H1 (cell line): ENCODE results near the gene GDI2. TPM values are rescaled to one million over a fixed set of nuclear protein-coding genes. Genes with fewer than 3 reads are reported as not detected.

ENCODE experiments used
- CTCF ChIA-PET: fragments of 300-600 bp; sonication (Branson Sonifier 250); formaldehyde crosslinking; loops from one replicate; lab custom pipeline; 2021; ENCODE audit not compliant: partially characterized antibody; lab: Charles Lee
- POLR2A ChIA-PET: fragments of 300-600 bp; sonication (Branson Sonifier 250); formaldehyde crosslinking; loops from one replicate; lab custom pipeline; 2021; ENCODE audit warnings: inconsistent platforms; ENCODE audit not compliant: partially characterized antibody; lab: Charles Lee
- DNase-seq, 2 experiments: peaks; one replicate each; pipeline versions ENCODE4 v3.0.0 to v3.0.0-alpha.2; 2010 to 2022; ENCODE audit warnings: low spot score in 2 of 2, low read depth in 1 of 2, mixed read lengths in 1 of 2
- FAIRE-seq: peaks from 2 replicates; lab custom pipeline; 2011; peaks lifted over from hg19 to GRCh38; lab: Jason Lieb, UNC
- H2AFZ ChIP-seq: 2 replicates; pipeline ENCODE4 v1.8.1; 2012; ENCODE audit warnings: low read length, inconsistent platforms
- H2AK5ac ChIP-seq: 2 replicates; pipeline ENCODE4 v1.6.1; 2013; ENCODE audit warnings: low read depth, low read length
- H2BK120ac ChIP-seq: replicated peaks from 2 replicates; pipeline ENCODE3; 2013; ENCODE audit warnings: low read depth, low read length, inconsistent platforms
- H2BK12ac ChIP-seq: 2 replicates; pipeline ENCODE4 v1.6.1; 2013; ENCODE audit warnings: low read depth, low read length
- H2BK15ac ChIP-seq: 2 replicates; pipeline ENCODE4 v1.6.1; 2013; ENCODE audit warnings: low read length
- H2BK20ac ChIP-seq: 2 replicates; pipeline ENCODE4 v1.6.1; 2013; ENCODE audit warnings: low read length
- H2BK5ac ChIP-seq: 2 replicates; pipeline ENCODE4 v1.6.1; 2013; ENCODE audit warnings: low read depth, low read length
- H3K14ac ChIP-seq: 2 replicates; pipeline ENCODE4 v1.6.1; 2013; ENCODE audit warnings: inconsistent platforms; ENCODE audit not compliant: insufficient read length
- H3K18ac ChIP-seq: 2 replicates; pipeline ENCODE4 v1.6.1; 2013; ENCODE audit warnings: low read length; ENCODE audit errors: extremely low read depth
- H3K23ac ChIP-seq: 2 replicates; pipeline ENCODE4 v1.6.1; 2013; ENCODE audit warnings: inconsistent platforms; ENCODE audit not compliant: insufficient read length
- H3K23me2 ChIP-seq: 2 replicates; pipeline ENCODE4 v1.6.1; 2013; ENCODE audit warnings: low read depth, low read length
- H3K27ac ChIP-seq: 2 replicates; pipeline ENCODE4 v1.6.1; 2011; ENCODE audit warnings: low read depth, low read length, inconsistent platforms
- H3K27me3 ChIP-seq, 4 experiments: replicated peaks in 1 of 4; 1 replicate in 1 of 4; 2 replicates in 3 of 4; pipeline versions ENCODE4 v1.6.1 to v1.8.1; 2011 to 2013; ENCODE audit warnings: low read length in 3 of 4, mild to moderate bottlenecking in 3 of 4, inconsistent platforms in 2 of 4, mixed read lengths in 2 of 4, moderate library complexity in 1 of 4; ENCODE audit not compliant: control insufficient read depth in 3 of 4, insufficient read depth in 3 of 4; ENCODE audit errors: extremely low read depth in 1 of 4
- H3K36me3 ChIP-seq, 4 experiments: 2 replicates each; pipeline versions ENCODE4 v1.6.1 to v1.8.1; 2011 to 2013; ENCODE audit warnings: mild to moderate bottlenecking in 4 of 4, low read length in 3 of 4, moderate library complexity in 2 of 4, control low read depth in 1 of 4, inconsistent platforms in 1 of 4; ENCODE audit not compliant: insufficient read depth in 4 of 4, control insufficient read depth in 2 of 4
- H3K4ac ChIP-seq: replicated peaks from 2 replicates; pipeline ENCODE3; 2013; ENCODE audit warnings: low read length, low read depth, mixed read lengths, inconsistent platforms; ENCODE audit not compliant: insufficient read length
- H3K4me1 ChIP-seq, 4 experiments: replicated peaks in 1 of 4; 1 replicate in 1 of 4; 2 replicates in 3 of 4; pipeline versions ENCODE4 v1.6.1 to v1.8.1; 2011 to 2013; ENCODE audit warnings: low read length in 3 of 4, inconsistent platforms in 2 of 4, mixed read lengths in 1 of 4; ENCODE audit not compliant: insufficient read depth in 4 of 4, control insufficient read depth in 3 of 4
- H3K4me2 ChIP-seq, 2 experiments: 2 replicates each; pipeline versions ENCODE4 v1.6.1 to v1.8.1; 2011 to 2013; ENCODE audit warnings: low read depth in 2 of 2, low read length in 2 of 2, control low read depth in 1 of 2, inconsistent platforms in 1 of 2, mild to moderate bottlenecking in 1 of 2; ENCODE audit not compliant: insufficient read depth in 1 of 2
- H3K4me3 ChIP-seq, 4 experiments: fragments of 200-600, 300-600 bp in 1 of 4; sonication (generic), shearing (Covaris generic), sonication (Bioruptor Twin) in 1 of 4; 2 replicates each; pipeline versions ENCODE4 v1.5.1 to v1.8.1; 2011 to 2016; ENCODE audit warnings: low read length in 4 of 4, low read depth in 3 of 4, control low read depth in 2 of 4, inconsistent platforms in 2 of 4, mild to moderate bottlenecking in 2 of 4, mixed read lengths in 1 of 4, moderate library complexity in 1 of 4; ENCODE audit not compliant: insufficient read depth in 2 of 4; ENCODE audit errors: extremely low read depth in 1 of 4
- H3K56ac ChIP-seq: replicated peaks from 2 replicates; pipeline ENCODE3; 2013; ENCODE audit warnings: low read depth, mild to moderate bottlenecking, mixed read lengths, low read length, inconsistent platforms; ENCODE audit not compliant: insufficient read length
- H3K79me1 ChIP-seq: 2 replicates; pipeline ENCODE4 v1.6.1; 2013; ENCODE audit warnings: low read depth, low read length, control low read depth
- H3K79me2 ChIP-seq, 2 experiments: 2 replicates each; pipeline versions ENCODE4 v1.6.1 to v1.8.1; 2012 to 2013; ENCODE audit warnings: low read length in 2 of 2, mild to moderate bottlenecking in 2 of 2, inconsistent platforms in 1 of 2; ENCODE audit not compliant: insufficient read depth in 2 of 2, control insufficient read depth in 1 of 2
- H3K9ac ChIP-seq, 4 experiments: replicated peaks in 1 of 4; 1 replicate in 1 of 4; 2 replicates in 3 of 4; pipeline versions ENCODE4 v1.6.1 to v1.8.1; 2011 to 2013; ENCODE audit warnings: low read depth in 3 of 4, low read length in 3 of 4, control low read depth in 2 of 4, mild to moderate bottlenecking in 2 of 4, moderate library complexity in 2 of 4, inconsistent platforms in 1 of 4; ENCODE audit errors: extremely low read depth in 1 of 4
- H3K9me3 ChIP-seq, 2 experiments: 2 replicates each; pipeline versions ENCODE4 v1.6.1 to v1.8.1; 2012 to 2013; ENCODE audit warnings: mild to moderate bottlenecking in 2 of 2, moderate library complexity in 2 of 2, control low read depth in 1 of 2, inconsistent platforms in 1 of 2, low read depth in 1 of 2, low read length in 1 of 2, mixed read lengths in 1 of 2; ENCODE audit not compliant: insufficient read depth in 2 of 2
- H4K20me1 ChIP-seq, 2 experiments: replicated peaks in 1 of 2; 2 replicates each; pipeline versions ENCODE3 to v1.8.1; 2011 to 2013; ENCODE audit warnings: inconsistent platforms in 2 of 2, low read length in 2 of 2, mild to moderate bottlenecking in 1 of 2; ENCODE audit not compliant: insufficient read depth in 2 of 2, control insufficient read depth in 1 of 2
- H4K5ac ChIP-seq: 2 replicates; pipeline ENCODE4 v1.6.1; 2013; ENCODE audit warnings: low read length, low read depth, mixed read lengths, inconsistent platforms; ENCODE audit not compliant: insufficient read length
- H4K8ac ChIP-seq: 2 replicates; pipeline ENCODE4 v1.8.0; 2013; ENCODE audit warnings: mild to moderate bottlenecking, moderate library complexity, low read length, inconsistent platforms; ENCODE audit not compliant: insufficient read depth; ENCODE audit errors: extremely low read depth
- H4K91ac ChIP-seq: replicated peaks from 2 replicates; pipeline ENCODE3; 2013; ENCODE audit warnings: low read length, mixed read lengths, inconsistent platforms; ENCODE audit not compliant: insufficient read length
- CTBP2 ChIP-seq: IDR thresholded peaks from 2 replicates; pipeline ENCODE4 v1.7.0; 2011; ENCODE audit warnings: borderline replicate concordance, mild to moderate bottlenecking, moderate library complexity, mixed read lengths, low read length; ENCODE audit not compliant: insufficient read depth, insufficient read length
- TAF7 ChIP-seq: optimal IDR thresholded peaks from 2 replicates; pipeline ENCODE3; 2011; ENCODE audit warnings: low read depth, mild to moderate bottlenecking, inconsistent platforms, low read length, moderate library complexity, borderline replicate concordance
- WGBS, 2 experiments: shearing (Covaris generic) in 1 of 2; methylation state at CpG; one replicate each; pipeline versions ENCODE4 v1.1.6 to v1.1.7; 2013 to 2015; ENCODE audit warnings: low lambda C conversion rate in 2 of 2, mixed read lengths in 2 of 2, inconsistent platforms in 1 of 2, low coverage in 1 of 2, missing lambda C conversion rate in 1 of 2; ENCODE audit not compliant: insufficient replicate concordance in 2 of 2, insufficient coverage in 1 of 2, insufficient read length in 1 of 2; ENCODE audit errors: extremely low coverage in 1 of 2, missing lambda C conversion rate in 1 of 2; 5-methylcytosine and 5-hydroxymethylcytosine counted together
- polyA plus RNA-seq, 7 experiments: library from polyadenylated mRNA; depleted of rRNA in 3 of 7; stranded (reverse) in 5 of 7; unstranded in 2 of 7; fragments of >200 nt in 5 of 7; fragments of 200-250 nt in 2 of 7; gene quantifications; 1 replicate in 5 of 7; 2 replicates in 1 of 7; 4 replicates in 1 of 7; pipeline versions ENCODE4 v1.2.1 to v1.2.3, GENCODE V29; 2011 to 2013; ENCODE audit warnings: missing spikeins in 2 of 7, mixed read lengths in 2 of 7
- total RNA-seq: library from RNA; stranded (reverse); fragmentation: NEBNext Ultra II Directional; extraction: Animal tissue kit (Norgen Biotek cat#: 25700); gene quantifications from 2 replicates; pipeline ENCODE4 v1.2.1, GENCODE V29; 2021

The GDI2 gene
- total and polyA plus RNA-seq, 2 of the 8 experiments (the other 6 are each of a cell fraction or from before 2014, with no cell fraction given): 168 to 385 TPM

DNA sequence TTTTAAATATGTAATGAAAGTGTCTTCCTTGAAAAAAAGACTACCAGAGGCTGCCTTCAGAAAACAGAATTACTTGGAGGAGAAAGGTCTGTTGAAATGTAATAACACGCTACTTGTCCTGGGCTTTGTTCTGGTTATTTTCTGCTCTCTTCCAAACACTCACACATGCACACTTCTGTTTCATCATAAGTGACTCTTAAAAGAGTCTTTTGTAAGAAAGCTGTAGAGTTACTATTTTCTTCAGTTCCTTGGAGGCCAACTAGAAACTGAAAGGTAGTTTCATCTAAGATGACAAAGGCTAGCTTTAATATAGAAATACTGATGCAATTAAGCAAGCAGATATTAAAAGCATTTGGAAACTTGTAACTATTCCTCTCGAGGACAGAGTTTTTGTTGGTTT is 89.5 kb downstream of the GDI2 start:
- no peak overlapping the region for H2BK5ac ChIP-seq
- peaks cover 0 to 37% (median 3%) of the 10 kb centered on the region in 4 experiments; a peak in 3 of 8 replicates for H3K36me3 ChIP-seq
- no peak overlapping the region for H2AK5ac ChIP-seq
- H3K9ac ChIP-seq: no peak overlapping the region
- no peak overlapping the region for H3K23ac ChIP-seq
- no peak overlapping the region for H4K91ac ChIP-seq
- no peak overlapping the region for H2BK20ac ChIP-seq
- POLR2A ChIA-PET: no interaction called here
- DNase-seq (no peak), FAIRE-seq (no peak)
- no peak overlapping the region for H2BK12ac ChIP-seq
- H3K14ac ChIP-seq: no peak overlapping the region
- no peaks in the 10 kb centered on the region for H3K27me3 ChIP-seq
- no peak overlapping the region for H3K4ac ChIP-seq
- 0 out of 4 replicates have a peak, but pooled peaks cover 0 to 11% of the 10 kb centered on the region in 2 experiments for H3K79me2 ChIP-seq
- H3K18ac ChIP-seq: no peak overlapping the region
- peaks cover 0 to 3% of the 10 kb centered on the region in 2 experiments for H4K20me1 ChIP-seq
- H2BK15ac ChIP-seq: no peak overlapping the region
- H3K27ac ChIP-seq: no peak overlapping the region
- no peak overlapping the region for H4K8ac ChIP-seq
- H3K9me3 ChIP-seq: no peaks in the 10 kb centered on the region
- CTCF ChIA-PET: no interaction called here
- H4K5ac ChIP-seq: no peak overlapping the region
- no peak overlapping the region for H3K4me3 ChIP-seq
- 90% methylated on average over 2 of the region's 2 CpGs; no CpG with 5 or more reads in 1 of the 2 experiments for WGBS, 2 experiments
- no peak overlapping the region for H3K4me2 ChIP-seq
- no peak overlapping the region for H2AFZ ChIP-seq
- H3K56ac ChIP-seq: no peak overlapping the region
- no peaks in the 10 kb centered on the region for H3K79me1 ChIP-seq
- TF ChIP-seq CTBP2: no peak
- no peak for TF ChIP-seq TAF7
- TF ChIP-seq, all 59 proteins: peak for 0
- no peak overlapping the region for H2BK120ac ChIP-seq
- H3K4me1 ChIP-seq: no peaks in the 10 kb centered on the region
- H3K23me2 ChIP-seq: no peaks in the 10 kb centered on the region
